Dendritic cell treated with granulocyte-macrophage colony-stimulating factor and Interleukin-4, amounts not matched to agents 40 ng/mL and 50 ng/mL, for 4 days (primary cell): ENCODE measurements around the gene POLR2H.

Experiments
- H3K27ac Mint-ChIP-seq: one replicate; pipeline ENCODE4 v1.8.0; 2022; ENCODE audit warnings: mild to moderate bottlenecking, mixed read lengths
- H3K27me3 Mint-ChIP-seq: one replicate; pipeline ENCODE4 v1.8.0; 2022; ENCODE audit warnings: mild to moderate bottlenecking, mixed read lengths
- H3K36me3 Mint-ChIP-seq: one replicate; pipeline ENCODE4 v1.8.0; 2022; ENCODE audit warnings: low read depth, mixed read lengths
- H3K4me1 Mint-ChIP-seq: one replicate; pipeline ENCODE4 v1.8.0; 2022; ENCODE audit warnings: low read depth, mixed read lengths
- H3K4me3 Mint-ChIP-seq: one replicate; pipeline ENCODE4 v1.8.0; 2022; ENCODE audit warnings: mild to moderate bottlenecking, moderate library complexity, mixed read lengths
- H3K9me3 Mint-ChIP-seq: one replicate; pipeline ENCODE4 v1.8.0; 2022; ENCODE audit warnings: mixed read lengths
- intact Hi-C: fragments of 100-400 bp; cut with micrococcal nuclease; formaldehyde crosslinking; loops from one replicate; pipeline ENCODE4 v1.15.0; 2022

POLR2H gene

DNA sequence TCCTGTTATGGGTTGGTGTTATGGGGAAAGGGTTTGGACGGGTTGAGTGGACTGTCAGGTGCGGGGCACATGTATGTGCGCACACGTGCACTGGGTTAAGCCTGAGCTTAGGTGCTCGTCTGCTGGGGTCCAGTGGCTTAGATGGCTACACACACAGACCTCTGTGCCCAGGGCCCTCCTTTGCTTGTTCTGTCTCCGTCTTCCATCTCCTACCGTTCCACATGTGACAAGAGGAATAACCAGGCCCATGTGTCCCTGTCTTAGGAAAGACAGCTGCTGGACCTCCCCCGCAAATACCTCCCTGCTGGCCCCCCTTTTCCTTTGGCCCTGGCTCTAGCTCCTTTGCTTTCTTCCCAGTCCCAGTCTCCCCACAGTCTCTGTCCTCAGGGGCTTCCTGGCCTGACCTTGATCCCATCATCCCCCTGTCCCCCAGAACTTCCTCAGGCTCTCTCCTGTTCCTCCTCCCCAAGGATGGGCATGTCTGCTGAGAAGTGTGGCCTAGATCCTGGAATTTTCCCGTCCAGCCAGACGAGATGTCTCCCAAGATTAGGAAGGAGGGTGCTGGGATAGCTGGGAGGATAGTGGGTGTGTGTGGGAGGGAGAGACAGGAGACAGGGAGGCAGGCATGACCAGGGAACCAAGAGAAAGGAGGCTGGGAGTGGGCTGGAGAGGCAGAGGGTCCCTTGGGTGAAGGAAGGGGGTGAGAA is 17.3 kb downstream of the POLR2H start:
- H3K27ac Mint-ChIP-seq = no peak overlapping the region
- H3K36me3 Mint-ChIP-seq = no peaks in the 10 kb centered on the region
- H3K9me3 Mint-ChIP-seq = no peaks in the 10 kb centered on the region
- H3K4me3 Mint-ChIP-seq = peak overlapping the region; percentile 68
- peaks cover 19% of the 10 kb centered on the region for H3K4me1 Mint-ChIP-seq
- intact Hi-C loops = no loop called here
- peaks cover 86% of the 10 kb centered on the region for H3K27me3 Mint-ChIP-seq

DNA sequence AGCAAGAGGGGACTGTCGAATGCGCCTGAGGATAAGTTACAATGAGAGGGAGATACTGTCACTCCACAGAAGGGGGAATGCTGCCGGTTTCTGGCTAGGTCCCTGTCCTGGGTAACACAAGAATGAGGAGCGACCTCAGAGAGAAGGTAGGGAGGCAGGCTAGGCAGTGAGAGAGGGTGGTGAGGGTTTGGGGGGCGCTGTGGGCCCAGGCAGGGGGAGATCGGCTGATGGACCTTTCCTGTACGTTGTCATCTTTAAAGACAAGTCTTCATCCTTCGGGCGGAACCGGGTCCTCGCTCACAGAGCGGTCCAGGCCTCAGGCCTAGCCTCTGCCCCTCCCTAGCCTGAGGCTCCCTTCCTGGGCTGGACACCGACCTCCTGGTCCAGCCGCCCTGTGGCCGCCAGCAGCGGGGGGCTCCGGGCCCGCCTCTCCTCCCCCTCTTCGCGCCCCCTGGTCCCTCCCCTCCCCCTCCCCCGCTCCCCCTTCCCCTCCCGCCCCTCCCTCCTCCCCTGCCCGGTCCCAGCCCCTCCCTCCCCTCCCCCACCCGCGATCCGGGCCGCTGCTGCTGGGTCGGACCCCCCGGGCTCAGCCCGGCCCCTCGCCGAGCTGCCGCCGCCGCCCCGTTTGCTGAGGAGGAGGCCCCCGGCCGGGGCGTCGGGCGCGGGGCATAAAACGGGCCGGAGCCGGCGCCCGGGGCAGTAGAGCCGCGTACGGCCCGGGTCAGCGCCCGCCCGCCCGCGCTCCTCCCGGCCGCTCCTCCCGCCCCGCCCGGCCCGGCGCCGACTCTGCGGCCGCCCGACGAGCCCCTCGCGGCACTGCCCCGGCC is 18.1 kb downstream of the POLR2H start, which contains the start of gene CHRD:
Gene CHRD, plus strand, starts transcription at position 697 of the 827 bp plus-strand sequence. CDS start 265 bp downstream, outside the sequence.
- peaks cover 86% of the 10 kb centered on the region for H3K27me3 Mint-ChIP-seq
- H3K9me3 Mint-ChIP-seq = no peaks in the 10 kb centered on the region
- no peaks in the 10 kb centered on the region for H3K36me3 Mint-ChIP-seq
- intact Hi-C loops = no loop called here
- peak within 1 kb of the TSS; percentile 68 for H3K4me3 Mint-ChIP-seq
- H3K4me1 Mint-ChIP-seq = peaks cover 25% of the 10 kb centered on the region
- no peak within 1 kb of the TSS for H3K27ac Mint-ChIP-seq

DNA sequence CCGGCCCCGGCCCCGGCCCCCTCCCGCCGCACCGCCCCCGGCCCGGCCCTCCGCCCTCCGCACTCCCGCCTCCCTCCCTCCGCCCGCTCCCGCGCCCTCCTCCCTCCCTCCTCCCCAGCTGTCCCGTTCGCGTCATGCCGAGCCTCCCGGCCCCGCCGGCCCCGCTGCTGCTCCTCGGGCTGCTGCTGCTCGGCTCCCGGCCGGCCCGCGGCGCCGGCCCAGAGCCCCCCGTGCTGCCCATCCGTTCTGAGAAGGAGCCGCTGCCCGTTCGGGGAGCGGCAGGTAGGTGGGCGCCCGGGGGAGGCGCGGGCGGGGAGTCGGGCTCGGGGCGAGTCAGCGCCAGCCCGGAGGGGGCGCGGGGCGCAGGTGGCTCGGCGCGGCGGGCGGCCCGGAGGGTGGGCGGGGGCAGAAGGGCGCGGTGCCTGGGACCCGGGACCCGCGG is 18.7 kb downstream of the POLR2H start:
- intact Hi-C loops = no loop called here
- Mint-ChIP-seq H3K27me3 (peaks cover 85% of the 10 kb centered on the region), H3K27ac (no peak overlapping the region), H3K4me1 (peaks cover 25% of the 10 kb centered on the region), H3K36me3 (no peaks in the 10 kb centered on the region), H3K4me3 (no peak overlapping the region), H3K9me3 (no peaks in the 10 kb centered on the region)

DNA sequence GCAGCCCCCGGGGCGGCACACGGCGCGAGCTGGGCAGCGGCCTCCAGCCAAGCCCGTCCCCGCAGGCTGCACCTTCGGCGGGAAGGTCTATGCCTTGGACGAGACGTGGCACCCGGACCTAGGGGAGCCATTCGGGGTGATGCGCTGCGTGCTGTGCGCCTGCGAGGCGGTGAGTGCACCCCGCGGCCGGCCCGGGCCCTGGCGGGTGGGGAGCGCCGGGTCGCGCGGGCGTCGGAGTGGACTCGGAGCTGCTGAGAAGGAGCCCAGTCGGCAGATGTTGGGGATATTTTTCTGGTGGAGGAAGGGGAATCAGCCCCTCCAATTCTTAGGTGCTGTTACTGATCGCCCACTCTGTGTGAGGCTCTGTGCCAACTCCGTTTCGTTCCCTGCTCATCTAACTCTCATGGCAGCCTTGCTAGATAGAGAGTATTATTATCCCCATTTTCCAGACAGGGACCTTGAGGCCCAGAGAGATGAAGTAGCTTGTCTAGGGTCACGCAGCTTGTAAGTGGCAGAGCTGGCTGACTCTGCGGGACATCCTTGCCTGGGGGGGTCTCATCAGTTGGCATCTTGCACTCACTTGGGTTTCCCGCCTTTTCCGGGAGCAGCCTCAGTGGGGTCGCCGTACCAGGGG is 19.2 kb downstream of the POLR2H start:
- H3K27me3 Mint-ChIP-seq = peaks cover 79% of the 10 kb centered on the region
- peak overlapping the region; percentile 39 for H3K4me3 Mint-ChIP-seq
- H3K27ac Mint-ChIP-seq = no peak overlapping the region
- no peaks in the 10 kb centered on the region for H3K9me3 Mint-ChIP-seq
- H3K36me3 Mint-ChIP-seq = no peaks in the 10 kb centered on the region
- peaks cover 25% of the 10 kb centered on the region for H3K4me1 Mint-ChIP-seq
- intact Hi-C loops = no loop called here

DNA sequence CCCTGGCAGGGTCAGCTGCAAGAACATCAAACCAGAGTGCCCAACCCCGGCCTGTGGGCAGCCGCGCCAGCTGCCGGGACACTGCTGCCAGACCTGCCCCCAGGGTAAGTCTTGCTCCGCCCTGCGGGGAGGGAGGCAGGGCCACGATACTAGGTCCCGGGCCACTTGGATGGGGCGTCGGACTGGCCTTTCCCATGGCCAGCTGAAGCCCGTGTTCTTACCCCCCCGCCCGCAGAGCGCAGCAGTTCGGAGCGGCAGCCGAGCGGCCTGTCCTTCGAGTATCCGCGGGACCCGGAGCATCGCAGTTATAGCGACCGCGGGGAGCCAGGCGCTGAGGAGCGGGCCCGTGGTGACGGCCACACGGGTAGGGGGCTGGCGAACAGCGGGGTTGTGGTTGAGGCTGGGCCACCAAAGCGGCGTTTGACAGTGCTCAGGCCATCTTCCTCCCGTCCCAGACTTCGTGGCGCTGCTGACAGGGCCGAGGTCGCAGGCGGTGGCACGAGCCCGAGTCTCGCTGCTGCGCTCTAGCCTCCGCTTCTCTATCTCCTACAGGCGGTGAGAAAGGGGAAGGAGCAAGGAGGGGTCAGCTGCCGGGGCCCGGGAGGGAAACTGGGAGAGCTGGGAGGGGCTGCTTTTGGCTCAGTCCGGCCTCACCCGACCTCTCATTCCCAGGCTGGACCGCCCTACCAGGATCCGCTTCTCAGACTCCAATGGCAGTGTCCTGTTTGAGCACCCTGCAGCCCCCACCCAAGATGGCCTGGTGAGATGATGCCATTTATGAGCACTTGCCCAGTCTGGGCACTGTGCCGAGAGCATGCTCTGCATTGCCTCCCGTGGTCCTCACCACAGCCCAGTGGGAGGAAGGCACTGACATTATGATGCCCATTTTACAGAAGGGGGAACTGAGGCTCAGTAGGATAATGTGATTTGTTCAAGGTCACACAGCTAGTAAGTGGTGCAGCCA is 20.0 kb downstream of the POLR2H start:
- Mint-ChIP-seq H3K27me3 (peaks cover 77% of the 10 kb centered on the region), H3K4me3 (no peak overlapping the region)
- intact Hi-C loops = no loop called here

DNA sequence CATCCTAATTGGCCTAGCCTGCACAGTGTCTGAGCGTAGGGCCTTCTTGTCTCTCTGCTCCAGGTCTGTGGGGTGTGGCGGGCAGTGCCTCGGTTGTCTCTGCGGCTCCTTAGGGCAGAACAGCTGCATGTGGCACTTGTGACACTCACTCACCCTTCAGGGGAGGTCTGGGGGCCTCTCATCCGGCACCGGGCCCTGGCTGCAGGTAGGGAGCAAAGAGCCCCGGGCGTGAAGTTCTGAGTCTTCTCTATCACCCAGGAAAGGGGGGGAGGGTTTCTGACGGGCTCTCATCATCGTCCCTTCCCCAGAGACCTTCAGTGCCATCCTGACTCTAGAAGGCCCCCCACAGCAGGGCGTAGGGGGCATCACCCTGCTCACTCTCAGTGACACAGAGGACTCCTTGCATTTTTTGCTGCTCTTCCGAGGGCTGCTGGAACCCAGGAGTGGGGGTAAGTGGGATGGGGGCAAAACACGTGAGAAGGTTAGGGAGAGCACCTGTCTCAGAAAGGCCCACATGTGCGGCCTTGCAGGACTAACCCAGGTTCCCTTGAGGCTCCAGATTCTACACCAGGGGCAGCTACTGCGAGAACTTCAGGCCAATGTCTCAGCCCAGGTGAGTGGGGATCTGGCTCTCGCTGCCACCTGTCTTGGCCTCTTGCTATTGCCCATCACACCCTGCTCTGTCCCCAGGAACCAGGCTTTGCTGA is 21.0 kb downstream of the POLR2H start:
- intact Hi-C loops = no loop called here
- Mint-ChIP-seq H3K9me3 (no peaks in the 10 kb centered on the region), H3K36me3 (no peaks in the 10 kb centered on the region), H3K4me3 (no peak overlapping the region), H3K27me3 (peaks cover 77% of the 10 kb centered on the region), H3K27ac (no peak overlapping the region), H3K4me1 (peaks cover 25% of the 10 kb centered on the region)

More for the DNA sequence above, 20.0 kb downstream of the POLR2H start:
- no peaks in the 10 kb centered on the region for H3K9me3 Mint-ChIP-seq
- H3K27ac Mint-ChIP-seq = no peak overlapping the region
- H3K36me3 Mint-ChIP-seq = no peaks in the 10 kb centered on the region
- H3K4me1 Mint-ChIP-seq = peaks cover 25% of the 10 kb centered on the region

DNA sequence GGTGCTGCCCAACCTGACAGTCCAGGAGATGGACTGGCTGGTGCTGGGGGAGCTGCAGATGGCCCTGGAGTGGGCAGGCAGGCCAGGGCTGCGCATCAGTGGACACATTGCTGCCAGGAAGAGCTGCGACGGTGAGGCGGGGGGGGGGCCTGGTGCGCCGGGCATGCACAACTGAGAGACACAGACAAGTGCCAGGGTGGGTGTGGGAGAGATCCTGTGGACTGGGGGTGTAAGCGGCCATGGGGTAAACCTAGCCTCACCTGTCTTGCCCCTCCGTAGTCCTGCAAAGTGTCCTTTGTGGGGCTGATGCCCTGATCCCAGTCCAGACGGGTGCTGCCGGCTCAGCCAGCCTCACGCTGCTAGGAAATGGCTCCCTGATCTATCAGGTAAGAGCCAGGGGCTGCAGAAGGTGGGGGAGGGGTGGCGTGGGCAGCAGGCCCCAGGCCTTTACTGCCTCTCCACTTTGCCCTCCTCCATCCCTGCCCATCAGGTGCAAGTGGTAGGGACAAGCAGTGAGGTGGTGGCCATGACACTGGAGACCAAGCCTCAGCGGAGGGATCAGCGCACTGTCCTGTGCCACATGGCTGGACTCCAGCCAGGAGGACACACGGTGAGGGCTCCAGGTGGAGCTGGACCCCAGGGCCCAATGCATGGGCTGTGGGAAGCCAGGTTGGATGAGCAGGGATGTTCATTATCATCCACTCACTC is 21.7 kb downstream of the POLR2H start:
- Mint-ChIP-seq H3K27me3 (peaks cover 77% of the 10 kb centered on the region), H3K9me3 (no peaks in the 10 kb centered on the region), H3K4me3 (no peak overlapping the region), H3K27ac (no peak overlapping the region), H3K36me3 (no peaks in the 10 kb centered on the region), H3K4me1 (peaks cover 21% of the 10 kb centered on the region)
- intact Hi-C loops = no loop called here

DNA sequence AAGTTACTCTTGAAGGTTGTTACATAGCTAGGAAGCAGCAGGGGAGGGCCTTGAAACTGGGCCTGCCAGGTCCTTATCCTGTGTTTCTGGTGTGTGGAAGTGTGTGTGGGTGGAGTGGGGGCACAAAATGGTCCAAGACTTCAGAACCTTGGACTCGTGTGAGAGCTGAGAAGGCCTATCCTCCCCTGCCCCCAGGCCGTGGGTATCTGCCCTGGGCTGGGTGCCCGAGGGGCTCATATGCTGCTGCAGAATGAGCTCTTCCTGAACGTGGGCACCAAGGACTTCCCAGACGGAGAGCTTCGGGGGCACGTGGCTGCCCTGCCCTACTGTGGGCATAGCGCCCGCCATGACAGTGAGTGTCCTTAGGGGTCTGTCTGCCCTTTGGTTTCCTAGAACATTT is 22.8 kb downstream of the POLR2H start:
- Mint-ChIP-seq H3K4me3 (no peak overlapping the region), H3K4me1 (peaks cover 21% of the 10 kb centered on the region), H3K27me3 (peaks cover 76% of the 10 kb centered on the region), H3K9me3 (no peaks in the 10 kb centered on the region), H3K27ac (no peak overlapping the region), H3K36me3 (no peaks in the 10 kb centered on the region)
- intact Hi-C loops = no loop called here

DNA sequence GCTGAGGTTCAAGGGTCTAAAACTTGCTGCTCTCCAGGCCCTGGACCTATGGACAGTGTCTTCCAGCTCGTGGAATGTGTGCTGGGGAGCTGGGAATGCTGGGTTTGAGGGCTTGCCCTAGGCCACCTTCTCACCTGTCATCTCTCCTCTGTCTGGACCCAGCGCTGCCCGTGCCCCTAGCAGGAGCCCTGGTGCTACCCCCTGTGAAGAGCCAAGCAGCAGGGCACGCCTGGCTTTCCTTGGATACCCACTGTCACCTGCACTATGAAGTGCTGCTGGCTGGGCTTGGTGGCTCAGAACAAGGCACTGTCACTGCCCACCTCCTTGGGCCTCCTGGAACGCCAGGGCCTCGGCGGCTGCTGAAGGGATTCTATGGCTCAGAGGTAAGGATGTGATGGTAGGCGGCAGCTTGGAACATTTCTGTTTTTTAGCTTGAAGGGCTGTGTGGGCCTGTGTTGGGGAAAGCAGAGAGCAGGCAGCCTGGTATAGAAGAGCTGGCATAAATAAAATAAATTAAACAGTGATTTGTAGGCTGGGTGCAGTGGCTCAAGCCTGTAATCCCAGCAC is 23.4 kb downstream of the POLR2H start:
- H3K4me1 Mint-ChIP-seq = peaks cover 26% of the 10 kb centered on the region
- no peak overlapping the region for H3K4me3 Mint-ChIP-seq
- no peak overlapping the region for H3K27ac Mint-ChIP-seq
- H3K36me3 Mint-ChIP-seq = no peaks in the 10 kb centered on the region
- peaks cover 78% of the 10 kb centered on the region for H3K27me3 Mint-ChIP-seq
- no peaks in the 10 kb centered on the region for H3K9me3 Mint-ChIP-seq
- intact Hi-C loops = no loop called here

DNA sequence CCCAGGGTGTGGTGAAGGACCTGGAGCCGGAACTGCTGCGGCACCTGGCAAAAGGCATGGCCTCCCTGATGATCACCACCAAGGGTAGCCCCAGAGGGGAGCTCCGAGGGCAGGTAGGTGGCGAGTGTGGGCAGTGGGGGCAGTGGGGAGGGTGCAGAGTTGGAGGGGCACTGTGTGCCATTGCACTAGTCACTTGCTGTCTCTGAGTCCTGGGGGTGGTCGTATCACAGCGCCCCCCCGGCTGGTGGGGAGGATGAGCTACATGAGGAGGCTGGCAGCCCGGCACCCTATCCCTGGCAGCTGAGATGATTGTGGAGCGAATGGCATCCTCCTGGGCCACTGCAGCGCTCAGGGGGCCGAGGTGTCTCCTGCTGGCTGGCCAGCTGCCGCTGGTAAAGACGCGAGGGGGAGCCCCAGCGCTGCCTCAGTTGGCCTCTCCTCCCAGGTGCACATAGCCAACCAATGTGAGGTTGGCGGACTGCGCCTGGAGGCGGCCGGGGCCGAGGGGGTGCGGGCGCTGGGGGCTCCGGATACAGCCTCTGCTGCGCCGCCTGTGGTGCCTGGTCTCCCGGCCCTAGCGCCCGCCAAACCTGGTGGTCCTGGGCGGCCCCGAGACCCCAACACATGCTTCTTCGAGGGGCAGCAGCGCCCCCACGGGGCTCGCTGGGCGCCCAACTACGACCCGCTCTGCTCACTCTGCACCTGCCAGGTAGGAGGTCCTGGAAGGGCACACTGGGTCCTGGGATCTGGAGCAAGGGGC is 24.7 kb downstream of the POLR2H start:
- peaks cover 19% of the 10 kb centered on the region for H3K4me1 Mint-ChIP-seq
- peaks cover 81% of the 10 kb centered on the region for H3K27me3 Mint-ChIP-seq

DNA sequence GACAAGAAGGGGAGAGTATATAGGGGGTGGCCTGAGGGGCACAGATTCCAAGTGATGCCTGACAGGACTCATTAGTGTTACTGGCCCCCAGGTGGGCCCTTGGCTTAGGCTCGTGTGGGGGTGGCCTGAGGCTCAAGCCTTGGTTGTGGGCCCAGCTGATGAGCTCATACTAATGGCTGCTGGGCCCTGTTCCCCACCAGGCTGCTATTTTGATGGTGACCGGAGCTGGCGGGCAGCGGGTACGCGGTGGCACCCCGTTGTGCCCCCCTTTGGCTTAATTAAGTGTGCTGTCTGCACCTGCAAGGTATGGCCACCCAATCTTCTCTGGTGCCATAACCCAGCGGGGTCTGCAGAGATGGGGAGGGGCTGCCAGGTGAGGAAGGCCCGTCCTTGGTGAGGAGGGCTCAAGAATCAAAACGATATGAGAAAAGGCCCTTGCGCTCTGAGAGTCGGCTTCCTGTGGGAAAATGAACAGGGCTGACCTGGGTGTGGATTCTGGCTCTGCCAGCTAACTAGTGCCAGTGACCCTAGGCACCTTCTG is 25.7 kb downstream of the POLR2H start:
- Mint-ChIP-seq H3K27ac (no peak overlapping the region), H3K4me1 (peaks cover 11% of the 10 kb centered on the region), H3K27me3 (peaks cover 72% of the 10 kb centered on the region), H3K9me3 (no peaks in the 10 kb centered on the region), H3K4me3 (no peak overlapping the region), H3K36me3 (no peaks in the 10 kb centered on the region)
- intact Hi-C loops = no loop called here

More for the DNA sequence above, 24.7 kb downstream of the POLR2H start:
- Mint-ChIP-seq H3K4me3 (no peak overlapping the region), H3K9me3 (no peaks in the 10 kb centered on the region), H3K27ac (no peak overlapping the region), H3K36me3 (no peaks in the 10 kb centered on the region)
- intact Hi-C loops = no loop called here
